ENCODE data around the gene CLDN8. TPM values are rescaled to one million over a fixed set of nuclear protein-coding genes. Genes with fewer than 3 reads are reported as not detected.

CLDN8 gene
- under 1 TPM; 0.14 to 0.48 (median 0.30) TPM for polyA plus RNA-seq (ENCODE audit: insufficient read depth in 1 of 5, insufficient read length in 5 of 5, low replicate concordance in 1 of 5)
- long read RNA-seq, donor 1, partial matches to known transcripts, result 0 of 1 reads
- long read RNA-seq, donor 1, other reads (novel, unspliced or antisense), result 0 of 1 reads
- long read RNA-seq, donor 2, result 0 reads
- long read RNA-seq, donor 3, result 0 reads
- long read RNA-seq, donor 4, result 0 reads
- long read RNA-seq, donor 5, result 0 reads
- long read RNA-seq, donor 6, result 0 reads
- long read RNA-seq, donor 7, result 0 reads
- long read RNA-seq, donor 8, partial matches to known transcripts, result 0 of 1 reads
- long read RNA-seq, donor 8, other reads (novel, unspliced or antisense), result 0 of 1 reads

GRCh38 chr21:30216041-30216723 is at the start of gene CLDN8:
TSS of gene CLDN8 (minus strand) at chr21:30216097. CDS start at chr21:30215925, 172 bp downstream.
- DNase-seq, result peak in 1 of 2 donors; percentile 11

GRCh38 chr21:30257773-30258172 is 41.9 kb upstream of the CLDN8 start:
- DNase-seq, result no peak

- no peak for DNase-seq
Observed at GRCh38 chr21:30256100-30256499, 40.2 kb upstream of the CLDN8 start.

- no peak for DNase-seq
Observed at GRCh38 chr21:30255679-30256078, 39.8 kb upstream of the CLDN8 start.

- no peak for DNase-seq
Observed at GRCh38 chr21:30251781-30252180, 35.9 kb upstream of the CLDN8 start.

GRCh38 chr21:30249936-30250335 is 34.0 kb upstream of the CLDN8 start:
- no peak for DNase-seq

GRCh38 chr21:30248844-30249243 is 32.9 kb upstream of the CLDN8 start:
- no peak for DNase-seq

GRCh38 chr21:30245061-30245460 is 29.2 kb upstream of the CLDN8 start:
- no peak for DNase-seq

GRCh38 chr21:30243691-30244090 is 27.8 kb upstream of the CLDN8 start:
- DNase-seq, result no peak

- no peak for DNase-seq
Observed at GRCh38 chr21:30240661-30241060, 24.8 kb upstream of the CLDN8 start.

- DNase-seq, result no peak
Observed at GRCh38 chr21:30238168-30238567, 22.3 kb upstream of the CLDN8 start.

- DNase-seq, result no peak
Observed at GRCh38 chr21:30234643-30235042, 18.7 kb upstream of the CLDN8 start.

- no peak for DNase-seq
Observed at GRCh38 chr21:30234050-30234449, 18.2 kb upstream of the CLDN8 start.

- DNase-seq, result no peak
Observed at GRCh38 chr21:30233228-30234020, 17.5 kb upstream of the CLDN8 start.

- DNase-seq, result no peak
Observed at GRCh38 chr21:30232011-30232410, 16.1 kb upstream of the CLDN8 start.

- no peak for DNase-seq
Observed at GRCh38 chr21:30227633-30228404, 11.9 kb upstream of the CLDN8 start.

GRCh38 chr21:30227128-30227527 is 11.2 kb upstream of the CLDN8 start:
- DNase-seq, result no peak

- no peak for DNase-seq
Observed at GRCh38 chr21:30223596-30223995, 7.7 kb upstream of the CLDN8 start.

GRCh38 chr21:30222724-30223123 is 6.8 kb upstream of the CLDN8 start:
- no peak for DNase-seq

GRCh38 chr21:30211071-30211470 is 4.8 kb downstream of the CLDN8 start:
- no peak for DNase-seq

GRCh38 chr21:30209601-30210000 is 6.3 kb downstream of the CLDN8 start:
- no peak for DNase-seq

- no peak for DNase-seq
Observed at GRCh38 chr21:30207252-30207579, 8.7 kb downstream of the CLDN8 start.

Data from right lung (tissue), 10 donors.